ENCODE results near the gene ASTN1.

DNA sequence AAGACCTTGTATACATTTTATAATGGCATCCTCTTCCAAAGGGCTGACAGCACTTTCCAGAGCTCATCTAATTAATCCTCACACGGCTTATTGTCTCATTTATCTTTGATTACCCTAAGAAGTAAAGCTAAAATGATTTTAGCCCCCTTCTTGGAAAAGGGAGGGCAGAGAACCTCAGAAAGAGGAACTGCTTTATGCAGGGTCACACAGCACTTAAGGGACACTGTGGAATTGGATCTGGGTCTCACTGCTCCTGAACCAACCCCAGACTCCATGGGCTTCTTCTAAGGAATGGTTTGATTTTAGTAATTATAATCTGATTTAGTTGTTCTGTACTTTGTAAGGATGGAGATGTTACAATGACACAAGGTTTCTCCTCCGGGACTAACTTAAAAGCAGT, 9.5 kb upstream of the ASTN1 start:
- no peak for TF ChIP-seq EP300 (IDR thresholded peaks at IDR 0.05)
- TF ChIP-seq, protein P1, sequence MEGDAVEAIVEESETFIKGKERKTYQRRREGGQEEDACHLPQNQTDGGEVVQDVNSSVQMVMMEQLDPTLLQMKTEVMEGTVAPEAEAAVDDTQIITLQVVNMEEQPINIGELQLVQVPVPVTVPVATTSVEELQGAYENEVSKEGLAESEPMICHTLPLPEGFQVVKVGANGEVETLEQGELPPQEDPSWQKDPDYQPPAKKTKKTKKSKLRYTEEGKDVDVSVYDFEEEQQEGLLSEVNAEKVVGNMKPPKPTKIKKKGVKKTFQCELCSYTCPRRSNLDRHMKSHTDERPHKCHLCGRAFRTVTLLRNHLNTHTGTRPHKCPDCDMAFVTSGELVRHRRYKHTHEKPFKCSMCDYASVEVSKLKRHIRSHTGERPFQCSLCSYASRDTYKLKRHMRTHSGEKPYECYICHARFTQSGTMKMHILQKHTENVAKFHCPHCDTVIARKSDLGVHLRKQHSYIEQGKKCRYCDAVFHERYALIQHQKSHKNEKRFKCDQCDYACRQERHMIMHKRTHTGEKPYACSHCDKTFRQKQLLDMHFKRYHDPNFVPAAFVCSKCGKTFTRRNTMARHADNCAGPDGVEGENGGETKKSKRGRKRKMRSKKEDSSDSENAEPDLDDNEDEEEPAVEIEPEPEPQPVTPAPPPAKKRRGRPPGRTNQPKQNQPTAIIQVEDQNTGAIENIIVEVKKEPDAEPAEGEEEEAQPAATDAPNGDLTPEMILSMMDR (IDR thresholded peaks at IDR 0.05) = no peak
